B cell (primary cell): Measurements from ENCODE around the gene TEAD1.

ENCODE experiments used
- CTCF ChIP-seq: fragments of 200-600 bp; IDR thresholded peaks from one replicate; pipeline ENCODE4 v1.8.0; 2022; ENCODE audit warnings: antibody characterized with exemption, mild to moderate bottlenecking
- EZH2 ChIP-seq: IDR thresholded peaks from 2 replicates; pipeline ENCODE4 v1.6.1; 2012; ENCODE audit warnings: borderline replicate concordance, low read depth, mild to moderate bottlenecking, moderate library complexity, low read length; ENCODE audit not compliant: insufficient read depth, poor library complexity, severe bottlenecking

- TF ChIP-seq CTCF (no peak), EZH2 (no peak)
Measured at GRCh38 chr11:12835286-12835685, 161.1 kb downstream of the TEAD1 start.
